ENCODE data around the gene ARAF. TPM values are rescaled to one million over a fixed set of nuclear protein-coding genes. Genes with fewer than 3 reads are reported as not detected.

Gene ARAF
- total and polyA plus RNA-seq, 2 of the 8 experiments (the other 6 are each of a cell fraction or from before 2014, with no cell fraction given): 39.0 to 45.2 TPM

GRCh38 chrX:47515941-47516665, 44.9 kb upstream of the ARAF start:
- Histone ChIP-seq H3K4me1 (replicated peaks in 1 of 4; ENCODE audit: control insufficient read depth in 3 of 4, insufficient read depth in 4 of 4, low read length in 3 of 4) (no peaks in the 10 kb centered on the region), H3K9me3 (ENCODE audit: insufficient read depth in 2 of 2, low read depth in 1 of 2, low read length in 1 of 2) (no peaks in the 10 kb centered on the region), H3K56ac (replicated peaks; ENCODE audit: insufficient read length, low read depth, low read length) (no peak overlapping the region), H4K8ac (ENCODE audit: extremely low read depth, insufficient read depth, low read length) (no peak overlapping the region), H2BK15ac (ENCODE audit: low read length) (no peak overlapping the region), H3K4ac (replicated peaks; ENCODE audit: insufficient read length, low read depth, low read length) (no peak overlapping the region), H2BK12ac (ENCODE audit: low read depth, low read length) (no peak overlapping the region), H3K14ac (ENCODE audit: insufficient read length) (no peak overlapping the region), H2BK120ac (replicated peaks; ENCODE audit: low read depth, low read length) (no peak overlapping the region), H2BK20ac (ENCODE audit: low read length) (no peak overlapping the region), H4K5ac (ENCODE audit: insufficient read length, low read depth, low read length) (no peak overlapping the region), H4K91ac (replicated peaks; ENCODE audit: insufficient read length, low read length) (no peak overlapping the region), H3K27me3 (replicated peaks in 1 of 4; ENCODE audit: control insufficient read depth in 3 of 4, extremely low read depth in 1 of 4, insufficient read depth in 3 of 4, low read length in 3 of 4) (no peaks in the 10 kb centered on the region), H3K79me2 (ENCODE audit: control insufficient read depth in 1 of 2, insufficient read depth in 2 of 2, low read length in 2 of 2) (no peaks in the 10 kb centered on the region), H3K23me2 (ENCODE audit: low read depth, low read length) (no peaks in the 10 kb centered on the region), H4K20me1 (replicated peaks in 1 of 2; ENCODE audit: control insufficient read depth in 1 of 2, insufficient read depth in 2 of 2, low read length in 2 of 2) (no peaks in the 10 kb centered on the region), H3K4me2 (ENCODE audit: insufficient read depth in 1 of 2, low read depth in 2 of 2, low read length in 2 of 2) (no peak overlapping the region), H3K4me3 (ENCODE audit: extremely low read depth in 1 of 4, insufficient read depth in 2 of 4, low read depth in 3 of 4, low read length in 4 of 4) (no peak overlapping the region), H2AK5ac (ENCODE audit: low read depth, low read length) (no peak overlapping the region), H3K9ac (replicated peaks in 1 of 4; ENCODE audit: extremely low read depth in 1 of 4, low read depth in 3 of 4, low read length in 3 of 4) (no peak overlapping the region), H2AFZ (ENCODE audit: low read length) (no peak overlapping the region), H3K18ac (ENCODE audit: extremely low read depth, low read length) (no peak overlapping the region), H3K36me3 (ENCODE audit: control insufficient read depth in 2 of 4, insufficient read depth in 4 of 4, low read length in 3 of 4) (no peaks in the 10 kb centered on the region), H2BK5ac (ENCODE audit: low read depth, low read length) (no peak overlapping the region), H3K23ac (ENCODE audit: insufficient read length) (no peak overlapping the region), H3K27ac (ENCODE audit: low read depth, low read length) (no peak overlapping the region), H3K79me1 (ENCODE audit: low read depth, low read length) (no peaks in the 10 kb centered on the region)
- WGBS, 2 experiments (ENCODE audit: extremely low coverage in 1 of 2, insufficient coverage in 1 of 2, insufficient read length in 1 of 2, insufficient replicate concordance in 2 of 2, low coverage in 1 of 2, low lambda C conversion rate in 2 of 2, missing lambda C conversion rate in 1 of 2): 94% methylated on average over 8 of the region's 8 CpGs; no CpG with 5 or more reads in 1 of the 2 experiments
- FAIRE-seq (no peak), DNase-seq (ENCODE audit: low read depth in 1 of 2, low spot score in 2 of 2) (no peak)
- ChIA-PET POLR2A (ENCODE audit: partially characterized antibody) (no interaction called here), CTCF (ENCODE audit: partially characterized antibody) (interaction anchor here (0.6 to 1.3 kb wide), 2 partner anchors 19 to 314 kb away, joined by 3 read pairs; no protein-coding TSS in a partner anchor)
- no peak for TF ChIP-seq TCF12 (IDR thresholded peaks at IDR 0.05; ENCODE audit: low read depth, low read length)
- no peak for TF ChIP-seq FOSL1 (IDR thresholded peaks at IDR 0.05; ENCODE audit: insufficient read depth, low read depth, low read length)
- no peak for TF ChIP-seq CREB1 (IDR thresholded peaks at IDR 0.05)
- TF ChIP-seq YY1 (IDR thresholded peaks at IDR 0.05; ENCODE audit: low read depth, low read length): no peak
- TF ChIP-seq POLR2AphosphoS5 (IDR thresholded peaks at IDR 0.05; ENCODE audit: low read depth, low read length): no peak
- no peak for TF ChIP-seq HDAC6 (IDR thresholded peaks at IDR 0.05; ENCODE audit: low read depth, low read length)
- TF ChIP-seq ZNF274 (IDR thresholded peaks at IDR 0.05; ENCODE audit: borderline replicate concordance, extremely low read depth, low read length): no peak
- TF ChIP-seq JUN (IDR thresholded peaks at IDR 0.05; ENCODE audit: low read depth, low read length): no peak
- TF ChIP-seq SIN3A (conservative IDR thresholded peaks at IDR 0.05 in 1 of 2, IDR thresholded peaks at IDR 0.05 in 1 of 2; ENCODE audit: low read depth in 1 of 2, low read length in 2 of 2): no peak
- no peak for TF ChIP-seq GTF2F1 (IDR thresholded peaks at IDR 0.05; ENCODE audit: borderline replicate concordance, low read depth, low read length)
- no peak for TF ChIP-seq SP2 (IDR thresholded peaks at IDR 0.05; ENCODE audit: low read length)
- no peak for TF ChIP-seq TEAD4 (IDR thresholded peaks at IDR 0.05; ENCODE audit: low read depth, low read length)
- no peak for TF ChIP-seq SIX5 (IDR thresholded peaks at IDR 0.05; ENCODE audit: low read depth, low read length)
- TF ChIP-seq NANOG (IDR thresholded peaks at IDR 0.05; ENCODE audit: insufficient read depth, low read depth, low read length, poor library complexity, severe bottlenecking): no peak

Measured in H1 (cell line).